K562 (cell line): ENCODE results near the gene HEPHL1. TPM values are rescaled to one million over a fixed set of nuclear protein-coding genes. Genes with fewer than 3 reads are reported as not detected.

Source experiments
- BCLAF1 ChIP-seq, 2 experiments: fragments of 450-650 bp in 1 of 2; IDR thresholded peaks; 2 replicates each; pipeline ENCODE4 v1.6.1; 2011 to 2017; ENCODE audit warnings: low read depth in 2 of 2, antibody characterized with exemption in 1 of 2, borderline replicate concordance in 1 of 2, low read length in 1 of 2, mild to moderate bottlenecking in 1 of 2, mixed read lengths in 1 of 2; ENCODE audit not compliant: control insufficient read depth in 1 of 2
- FIP1L1 ChIP-seq: fragments of 200-400 bp; formaldehyde crosslinking; IDR thresholded peaks from 2 replicates; pipeline ENCODE4 v1.6.1; 2018; ENCODE audit warnings: mild to moderate bottlenecking, low read depth, low read length; ENCODE audit not compliant: poor library complexity, severe bottlenecking
- RFX1 ChIP-seq: fragments of 450-650 bp; IDR thresholded peaks from 2 replicates; pipeline ENCODE4 v1.6.1; 2016; ENCODE audit warnings: mild to moderate bottlenecking, moderate library complexity
- ZNF318 ChIP-seq, 2 experiments: fragments of 450-650 bp; IDR thresholded peaks; 2 replicates each; pipeline ENCODE4 v1.6.1; 2016; ENCODE audit warnings: mild to moderate bottlenecking in 2 of 2, borderline replicate concordance in 1 of 2, low read depth in 1 of 2, moderate library complexity in 1 of 2
- ZNF830 ChIP-seq: fragments of 250-450 bp; sonication (Bioruptor Pico); IDR thresholded peaks from 2 replicates; pipeline ENCODE4 v1.5.0; 2021; ENCODE audit warnings: mild to moderate bottlenecking
- polyA plus RNA-seq, 8 experiments: library from polyadenylated mRNA; depleted of rRNA in 4 of 8; stranded (reverse) in 5 of 8; unstranded in 3 of 8; fragments of >200 nt; fragmentation: Nextera tagmentation in 2 of 8; fragmentation: Illumina TruSeq in 1 of 8; extraction: Ambion mirVana in 2 of 8; extraction: Trizol in 1 of 8; gene quantifications; 2 replicates each; pipeline versions ENCODE4 v1.2.1 to v1.2.3, GENCODE V29; 2011 to 2014; ENCODE audit warnings: inconsistent platforms in 1 of 8, missing spikeins in 1 of 8
- total RNA-seq, 7 experiments: library from RNA; depleted of rRNA in 6 of 7; stranded (reverse); fragments of >200 nt in 6 of 7; fragmentation: Illumina TruSeq in 2 of 7; extraction: Trizol in 2 of 7; gene quantifications; 2 replicates each; pipeline versions ENCODE4 v1.2.1 to v1.2.3, GENCODE V29; 2011 to 2021; ENCODE audit warnings: low replicate concordance in 1 of 7
- TF ChIP-seq, protein P1 (sequence below), 3 experiments: IDR thresholded peaks in 2 of 3; conservative IDR thresholded peaks in 1 of 3; 2 replicates each; pipeline ENCODE4 v1.5.1; 2011 to 2012; ENCODE audit warnings: low read length in 3 of 3, mild to moderate bottlenecking in 3 of 3, control low read depth in 2 of 3, improper control_type of control experiment in 1 of 3, inconsistent platforms in 1 of 3, low read depth in 1 of 3, mixed read lengths in 1 of 3, moderate library complexity in 1 of 3; ENCODE audit not compliant: insufficient read depth in 2 of 3
- TF ChIP-seq, protein P2 (sequence below): fragments of 250-450 bp; sonication (Bioruptor Pico); IDR thresholded peaks from 2 replicates; pipeline ENCODE4 v1.4.0; 2020; ENCODE audit warnings: mild to moderate bottlenecking

Gene HEPHL1
- total and polyA plus RNA-seq, 9 of the 15 experiments (the other 6 are each of a cell fraction or from before 2014, with no cell fraction given) = 0.01 TPM; not detected in 8

- TF ChIP-seq, protein P1, sequence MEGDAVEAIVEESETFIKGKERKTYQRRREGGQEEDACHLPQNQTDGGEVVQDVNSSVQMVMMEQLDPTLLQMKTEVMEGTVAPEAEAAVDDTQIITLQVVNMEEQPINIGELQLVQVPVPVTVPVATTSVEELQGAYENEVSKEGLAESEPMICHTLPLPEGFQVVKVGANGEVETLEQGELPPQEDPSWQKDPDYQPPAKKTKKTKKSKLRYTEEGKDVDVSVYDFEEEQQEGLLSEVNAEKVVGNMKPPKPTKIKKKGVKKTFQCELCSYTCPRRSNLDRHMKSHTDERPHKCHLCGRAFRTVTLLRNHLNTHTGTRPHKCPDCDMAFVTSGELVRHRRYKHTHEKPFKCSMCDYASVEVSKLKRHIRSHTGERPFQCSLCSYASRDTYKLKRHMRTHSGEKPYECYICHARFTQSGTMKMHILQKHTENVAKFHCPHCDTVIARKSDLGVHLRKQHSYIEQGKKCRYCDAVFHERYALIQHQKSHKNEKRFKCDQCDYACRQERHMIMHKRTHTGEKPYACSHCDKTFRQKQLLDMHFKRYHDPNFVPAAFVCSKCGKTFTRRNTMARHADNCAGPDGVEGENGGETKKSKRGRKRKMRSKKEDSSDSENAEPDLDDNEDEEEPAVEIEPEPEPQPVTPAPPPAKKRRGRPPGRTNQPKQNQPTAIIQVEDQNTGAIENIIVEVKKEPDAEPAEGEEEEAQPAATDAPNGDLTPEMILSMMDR (IDR thresholded peaks at IDR 0.05 in 2 of 3, conservative IDR thresholded peaks at IDR 0.05 in 1 of 3; ENCODE audit: insufficient read depth in 2 of 3, low read depth in 1 of 3, low read length in 3 of 3) = no peak
- TF ChIP-seq ZNF318 (IDR thresholded peaks at IDR 0.05; ENCODE audit: borderline replicate concordance in 1 of 2, low read depth in 1 of 2) (no peak), FIP1L1 (no peak), RFX1 (no peak), BCLAF1 (IDR thresholded peaks at IDR 0.05; ENCODE audit: borderline replicate concordance in 1 of 2, control insufficient read depth in 1 of 2, low read depth in 2 of 2, low read length in 1 of 2) (no peak), ZNF830 (no peak)
- TF ChIP-seq, protein P2, sequence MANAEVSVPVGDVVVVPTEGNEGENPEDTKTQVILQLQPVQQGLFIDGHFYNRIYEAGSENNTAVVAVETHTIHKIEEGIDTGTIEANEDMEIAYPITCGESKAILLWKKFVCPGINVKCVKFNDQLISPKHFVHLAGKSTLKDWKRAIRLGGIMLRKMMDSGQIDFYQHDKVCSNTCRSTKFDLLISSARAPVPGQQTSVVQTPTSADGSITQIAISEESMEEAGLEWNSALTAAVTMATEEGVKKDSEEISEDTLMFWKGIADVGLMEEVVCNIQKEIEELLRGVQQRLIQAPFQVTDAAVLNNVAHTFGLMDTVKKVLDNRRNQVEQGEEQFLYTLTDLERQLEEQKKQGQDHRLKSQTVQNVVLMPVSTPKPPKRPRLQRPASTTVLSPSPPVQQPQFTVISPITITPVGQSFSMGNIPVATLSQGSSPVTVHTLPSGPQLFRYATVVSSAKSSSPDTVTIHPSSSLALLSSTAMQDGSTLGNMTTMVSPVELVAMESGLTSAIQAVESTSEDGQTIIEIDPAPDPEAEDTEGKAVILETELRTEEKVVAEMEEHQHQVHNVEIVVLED (CRISPR knock-in tag) = no peak
These were observed 56.6 kb downstream of the HEPHL1 start (continued) for GRCh38 chr11:94077552-94078293.
